GM19023 (cell line): ENCODE data around the gene C16orf90.

Experiments
- ATAC-seq: cut with Tn5 transposase; IDR thresholded peaks from one replicate; pipeline ENCODE4 v1.9.1; 2021; ENCODE audit warnings: mild to moderate bottlenecking, moderate library complexity; ENCODE audit not compliant: unreplicated experiment

Gene C16orf90

GRCh38 chr16:3467921-3468320, 27.4 kb downstream of the C16orf90 start:
- ATAC-seq: no peak

- no peak for ATAC-seq
Measured at GRCh38 chr16:3467182-3467581, 28.1 kb downstream of the C16orf90 start.

GRCh38 chr16:3465911-3466584, 29.2 kb downstream of the C16orf90 start:
- no peak for ATAC-seq

GRCh38 chr16:3465301-3465700, 30.0 kb downstream of the C16orf90 start:
- no peak for ATAC-seq

GRCh38 chr16:3461151-3461550, 34.1 kb downstream of the C16orf90 start:
- ATAC-seq: no peak

- no peak for ATAC-seq
Measured at GRCh38 chr16:3460585-3460984, 34.7 kb downstream of the C16orf90 start.

GRCh38 chr16:3460121-3460520, 35.2 kb downstream of the C16orf90 start:
- ATAC-seq: no peak

GRCh38 chr16:3459401-3460090, 35.7 kb downstream of the C16orf90 start:
- no peak for ATAC-seq

- ATAC-seq: peak; percentile 34
Measured at GRCh38 chr16:3458852-3459361, 36.4 kb downstream of the C16orf90 start.

GRCh38 chr16:3458278-3458851, 36.9 kb downstream of the C16orf90 start:
- peak; percentile 7 for ATAC-seq

- peak; percentile 78 for ATAC-seq
Measured at GRCh38 chr16:3457434-3458252, 37.6 kb downstream of the C16orf90 start.

GRCh38 chr16:3454631-3455147, 40.6 kb downstream of the C16orf90 start:
- ATAC-seq: no peak

GRCh38 chr16:3454093-3454492, 41.2 kb downstream of the C16orf90 start:
- ATAC-seq: no peak

- ATAC-seq: peak; percentile 21
Measured at GRCh38 chr16:3444032-3444388, 51.3 kb downstream of the C16orf90 start.
